Common myeloid progenitor, CD34-positive (primary cell): Measurements from ENCODE around the gene INPP5K.
A peak's percentile ranks its signal among the peaks of the same experiment; 100 is the strongest.

ENCODE experiments used
- CTCF ChIA-PET: fragments of 350-600 bp; sonication (Branson Sonifier 250); formaldehyde crosslinking; loops from one replicate; lab custom pipeline; 2021; ENCODE audit warnings: antibody characterized with exemption; lab: Charles Lee
- POLR2A ChIA-PET: fragments of 350-600 bp; sonication (Branson Sonifier 250); formaldehyde crosslinking; loops from one replicate; lab custom pipeline; 2021; ENCODE audit warnings: antibody characterized with exemption; lab: Charles Lee
- DNase-seq, 3 donors: peaks; one replicate each; pipeline versions ENCODE4 v3.0.0 to v3.0.0-alpha.2; 2013
- H3K27ac ChIP-seq, 2 experiments: 1 replicate in 1 of 2; 2 replicates in 1 of 2; pipeline ENCODE4 v1.7.0; 2013; ENCODE audit warnings: inconsistent platforms in 2 of 2, low read length in 2 of 2, mild to moderate bottlenecking in 2 of 2, low read depth in 1 of 2, moderate library complexity in 1 of 2; ENCODE audit not compliant: severe bottlenecking in 2 of 2, insufficient read depth in 1 of 2, poor library complexity in 1 of 2
- H3K27me3 ChIP-seq, 5 experiments: replicated peaks in 2 of 5; 1 replicate in 3 of 5; 2 replicates in 2 of 5; pipeline versions ENCODE4 v1.6.1 to v1.7.0; 2013; ENCODE audit warnings: low read length in 4 of 5, mild to moderate bottlenecking in 2 of 5, moderate library complexity in 2 of 5, inconsistent platforms in 1 of 5; ENCODE audit not compliant: insufficient read depth in 5 of 5, control insufficient read depth in 4 of 5
- H3K36me3 ChIP-seq, 4 experiments: 1 replicate in 2 of 4; 2 replicates in 2 of 4; pipeline versions ENCODE4 v1.6.1 to v1.7.0; 2013; ENCODE audit warnings: low read length in 3 of 4, control low read depth in 1 of 4, mild to moderate bottlenecking in 1 of 4; ENCODE audit not compliant: control insufficient read depth in 4 of 4, insufficient read depth in 4 of 4
- H3K4me1 ChIP-seq, 4 experiments: 1 replicate in 3 of 4; 2 replicates in 1 of 4; pipeline versions ENCODE4 v1.6.1 to v1.7.1; 2013; ENCODE audit warnings: low read length in 3 of 4, mild to moderate bottlenecking in 3 of 4, control low read depth in 1 of 4, inconsistent platforms in 1 of 4, moderate library complexity in 1 of 4; ENCODE audit not compliant: control insufficient read depth in 4 of 4, insufficient read depth in 4 of 4; ENCODE audit errors: control extremely low read depth in 1 of 4
- H3K4me3 ChIP-seq, 7 experiments: 1 replicate in 4 of 7; 2 replicates in 3 of 7; pipeline versions ENCODE4 v1.5.1 to v1.7.0; 2013; ENCODE audit warnings: mild to moderate bottlenecking in 7 of 7, low read length in 6 of 7, moderate library complexity in 6 of 7, inconsistent platforms in 2 of 7, low read depth in 2 of 7, control low read depth in 1 of 7; ENCODE audit not compliant: insufficient read depth in 4 of 7, control insufficient read depth in 1 of 7; ENCODE audit errors: extremely low read depth in 1 of 7
- H3K9me3 ChIP-seq, 5 experiments: 1 replicate in 4 of 5; 2 replicates in 1 of 5; pipeline versions ENCODE4 v1.6.1 to v1.7.1; 2013; ENCODE audit warnings: low read length in 4 of 5, mild to moderate bottlenecking in 2 of 5, inconsistent platforms in 1 of 5, low read depth in 1 of 5, moderate library complexity in 1 of 5; ENCODE audit not compliant: control insufficient read depth in 4 of 5, insufficient read depth in 2 of 5; ENCODE audit errors: control extremely low read depth in 1 of 5
- WGBS: methylation state at CpG from one replicate; pipeline ENCODE4 v1.1.5; 2013; ENCODE audit not compliant: insufficient coverage; 5-methylcytosine and 5-hydroxymethylcytosine counted together

INPP5K gene

GRCh38 chr17:1470071-1470754 lies 46.2 kb downstream of the INPP5K start:
- Histone ChIP-seq H3K27ac (no peak overlapping the region), H3K9me3 (peaks cover 0 to 16% (median 9%) of the 10 kb centered on the region in 5 experiments), H3K4me1 (peaks cover 0 to 7% (median 3%) of the 10 kb centered on the region in 4 experiments), H3K36me3 (no peaks in the 10 kb centered on the region), H3K27me3 (peaks cover 0 to 32% (median 7%) of the 10 kb centered on the region in 5 experiments), H3K4me3 (no peak overlapping the region)
- POLR2A ChIA-PET = interaction anchor here (0.5 kb wide), 2 partner anchors 26 to 47 kb away, joined by 3 read pairs; no protein-coding TSS in a partner anchor
- CTCF ChIA-PET = interaction anchor here (0.5 to 1.8 kb wide), 4 partner anchors 13 to 111 kb away, joined by 3 to 4 read pairs (median 4); partner anchors contain the start of gene INPP5K
- 56% methylated on average over 21 of the region's 33 CpGs for WGBS
- peak in 2 of 3 donors; percentile 87 to 90 for DNase-seq

GRCh38 chr17:1469231-1469852 lies 47.1 kb downstream of the INPP5K start:
- ChIA-PET CTCF (interaction anchor here (1.3 to 1.4 kb wide), 2 partner anchors 13 to 46 kb away, joined by 4 read pairs; partner anchors contain the start of gene INPP5K), POLR2A (interaction anchor here (0.5 kb wide), 1 partner anchor 48 kb away, joined by 3 read pairs; no protein-coding TSS in a partner anchor)
- Histone ChIP-seq H3K4me1 (peaks cover 0 to 7% (median 3%) of the 10 kb centered on the region in 4 experiments), H3K36me3 (no peaks in the 10 kb centered on the region), H3K27ac (no peak overlapping the region), H3K27me3 (peaks cover 0 to 41% (median 7%) of the 10 kb centered on the region in 5 experiments), H3K4me3 (no peak overlapping the region), H3K9me3 (peaks cover 0 to 16% (median 9%) of the 10 kb centered on the region in 5 experiments)
- 96% methylated on average over 26 of the region's 28 CpGs for WGBS
- DNase-seq = no peak

- 97% methylated on average over 20 of the region's 21 CpGs for WGBS
- DNase-seq = no peak
- Histone ChIP-seq H3K4me3 (no peak overlapping the region), H3K4me1 (peaks cover 0 to 14% (median 9%) of the 10 kb centered on the region in 4 experiments), H3K27ac (no peak overlapping the region), H3K9me3 (peaks cover 0 to 16% (median 9%) of the 10 kb centered on the region in 5 experiments), H3K36me3 (no peaks in the 10 kb centered on the region), H3K27me3 (peaks cover 0 to 43% (median 7%) of the 10 kb centered on the region in 5 experiments)
- ChIA-PET POLR2A (no interaction called here), CTCF (interaction anchor here (0.9 kb wide), 1 partner anchor 10 kb away, joined by 5 read pairs; no protein-coding TSS in a partner anchor)
Observed at GRCh38 chr17:1467898-1468492, 48.4 kb downstream of the INPP5K start.

- ChIA-PET CTCF (no interaction called here), POLR2A (no interaction called here)
- Histone ChIP-seq H3K9me3 (peaks cover 0 to 16% (median 9%) of the 10 kb centered on the region in 5 experiments), H3K4me3 (no peak overlapping the region), H3K4me1 (peaks cover 4 to 20% (median 14%) of the 10 kb centered on the region in 4 experiments), H3K27ac (no peak overlapping the region), H3K36me3 (no peaks in the 10 kb centered on the region), H3K27me3 (peaks cover 0 to 43% (median 8%) of the 10 kb centered on the region in 5 experiments)
- 98% methylated on average over 8 of the region's 16 CpGs for WGBS
- DNase-seq = no peak
Observed at GRCh38 chr17:1467258-1467657, 49.2 kb downstream of the INPP5K start.

- ChIA-PET CTCF (no interaction called here), POLR2A (no interaction called here)
- Histone ChIP-seq H3K36me3 (no peaks in the 10 kb centered on the region), H3K27ac (no peak overlapping the region), H3K4me1 (peaks cover 4 to 18% (median 12%) of the 10 kb centered on the region in 4 experiments), H3K4me3 (no peak overlapping the region), H3K27me3 (peaks cover 2 to 66% (median 21%) of the 10 kb centered on the region in 5 experiments), H3K9me3 (peaks cover 0 to 12% (median 5%) of the 10 kb centered on the region in 5 experiments)
- 94% methylated on average over 8 of the region's 8 CpGs for WGBS
- DNase-seq = no peak
Observed at GRCh38 chr17:1464186-1464585, 52.2 kb downstream of the INPP5K start.

GRCh38 chr17:1462164-1463112 lies 54.0 kb downstream of the INPP5K start:
- no peaks in the 10 kb centered on the region for H3K36me3 ChIP-seq
- H3K9me3 ChIP-seq = no peaks in the 10 kb centered on the region
- CTCF ChIA-PET = interaction anchor here (0.6 to 1.4 kb wide), 6 partner anchors 10 to 463 kb away, joined by 3 to 4 read pairs (median 4); no protein-coding TSS in a partner anchor
- peak in 1 of 3 donors; percentile 25 for DNase-seq
- WGBS = 79% methylated on average over 28 of the region's 33 CpGs
- POLR2A ChIA-PET = interaction anchor here (0.6 to 1.3 kb wide), 3 partner anchors 10 to 197 kb away, joined by 3 to 8 read pairs (median 4); no protein-coding TSS in a partner anchor
- H3K4me1 ChIP-seq = peaks cover 4 to 18% (median 12%) of the 10 kb centered on the region in 4 experiments
- peak overlapping the region in 1 of 7 experiments; percentile 5 for H3K4me3 ChIP-seq
- no peak overlapping the region for H3K27ac ChIP-seq
- H3K27me3 ChIP-seq = peaks cover 2 to 72% (median 24%) of the 10 kb centered on the region in 5 experiments
